MG63 (cell line): ENCODE results near the gene ERBB4. TPM values are rescaled to one million over a fixed set of nuclear protein-coding genes. Genes with fewer than 3 reads are reported as not detected.
"Not testable (repeated sequence)": the region's sequence is repeated elsewhere in the genome, so short reads cannot be mapped to it uniquely, and the experiment has no call there.

Experiments used
- DNase-seq: peaks from one replicate; pipeline ENCODE4 v3.0.0-alpha.2; 2020
- H3K27me3 ChIP-seq: fragments of 250-450 bp; sonication (Bioruptor Pico); 2 replicates; pipeline ENCODE4 v1.5.1; 2020; ENCODE audit warnings: mild to moderate bottlenecking, moderate library complexity
- H3K36me3 ChIP-seq: fragments of 250-450 bp; sonication (Bioruptor Pico); 2 replicates; pipeline ENCODE4 v1.5.1; 2020; ENCODE audit warnings: mild to moderate bottlenecking, moderate library complexity
- H3K4me3 ChIP-seq: fragments of 250-450 bp; sonication (Bioruptor Pico); 2 replicates; pipeline ENCODE4 v1.5.1; 2020; ENCODE audit warnings: mild to moderate bottlenecking, moderate library complexity
- H3K9me3 ChIP-seq: fragments of 250-450 bp; sonication (Bioruptor Pico); 2 replicates; pipeline ENCODE4 v1.5.1; 2020; ENCODE audit warnings: mild to moderate bottlenecking, moderate library complexity
- total RNA-seq: library from RNA; depleted of rRNA; stranded (reverse); fragments of >200 nt; shearing (Covaris generic); gene quantifications from 2 replicates; pipeline ENCODE4 v1.2.3, GENCODE V29; 2014; ENCODE audit warnings: low replicate concordance

The ERBB4 gene
- total RNA-seq, 1 experiment from 2014 or later: 0.07 TPM

DNA sequence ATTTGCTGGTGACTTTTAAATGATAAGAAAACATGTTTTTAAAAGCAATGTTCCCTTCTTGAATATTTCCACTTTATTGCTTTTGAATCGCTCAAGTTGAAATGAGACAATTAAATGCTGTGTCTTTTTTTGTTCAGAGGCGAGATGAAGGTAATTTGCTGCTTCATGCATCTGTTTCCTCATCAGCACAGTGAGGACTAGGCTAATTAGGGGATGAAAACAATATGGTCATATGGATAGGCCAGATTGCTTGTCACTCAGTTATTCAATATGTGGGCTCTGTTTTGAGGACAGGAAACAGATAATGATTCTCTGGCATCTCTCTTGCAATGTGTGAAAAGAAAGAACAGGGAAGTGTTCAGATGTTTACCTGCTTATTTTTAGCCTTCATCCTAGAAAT lies 61.0 kb downstream of the ERBB4 start:
- no peaks in the 10 kb centered on the region for H3K9me3 ChIP-seq
- H3K27me3 ChIP-seq: no peaks in the 10 kb centered on the region
- no peak for DNase-seq
- H3K4me3 ChIP-seq: no peak overlapping the region
- H3K36me3 ChIP-seq: no peaks in the 10 kb centered on the region

DNA sequence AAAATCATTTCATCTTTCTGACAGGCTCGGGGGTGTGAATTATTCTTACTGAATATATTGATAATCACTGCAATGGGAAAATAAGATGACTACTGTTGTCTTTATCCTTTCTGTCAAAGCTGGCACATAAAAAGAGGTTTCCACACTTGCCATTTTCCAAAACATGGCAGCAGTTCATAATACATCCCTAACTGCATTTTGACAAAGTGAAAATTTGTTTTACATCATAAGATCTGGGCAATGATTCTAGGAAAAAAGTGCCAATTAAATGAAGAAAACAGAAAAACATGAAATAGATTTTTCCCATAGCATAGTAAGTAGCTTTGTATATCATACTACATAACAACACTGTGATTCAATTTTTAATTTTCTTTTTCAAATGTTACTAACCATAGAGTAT lies 65.4 kb downstream of the ERBB4 start:
- H3K9me3 ChIP-seq: no peaks in the 10 kb centered on the region
- no peak overlapping the region for H3K4me3 ChIP-seq
- H3K27me3 ChIP-seq: no peaks in the 10 kb centered on the region
- no peak for DNase-seq
- H3K36me3 ChIP-seq: no peaks in the 10 kb centered on the region

DNA sequence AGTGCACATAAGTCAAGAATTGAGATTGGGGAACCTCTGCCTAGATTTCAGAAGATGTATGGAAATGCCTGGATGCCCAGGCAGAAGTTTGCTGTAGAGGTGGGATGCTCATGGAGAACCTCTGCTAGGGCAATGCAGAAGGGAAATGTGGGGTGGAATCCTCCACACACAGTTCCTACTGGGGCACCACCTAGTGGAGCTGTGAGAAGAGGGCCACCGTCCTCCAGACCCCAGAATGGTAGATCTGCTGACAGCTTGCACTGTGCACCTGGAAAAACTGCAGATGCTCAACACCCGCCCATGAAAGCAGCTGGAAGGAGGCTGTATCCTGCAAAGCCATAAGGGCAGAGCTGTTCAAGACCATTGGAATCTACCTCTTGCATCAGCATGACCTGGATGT lies 71.1 kb downstream of the ERBB4 start:
- H3K27me3 ChIP-seq, H3K4me3 ChIP-seq, H3K9me3 ChIP-seq, H3K36me3 ChIP-seq, DNase-seq: not testable (repeated sequence)

DNA sequence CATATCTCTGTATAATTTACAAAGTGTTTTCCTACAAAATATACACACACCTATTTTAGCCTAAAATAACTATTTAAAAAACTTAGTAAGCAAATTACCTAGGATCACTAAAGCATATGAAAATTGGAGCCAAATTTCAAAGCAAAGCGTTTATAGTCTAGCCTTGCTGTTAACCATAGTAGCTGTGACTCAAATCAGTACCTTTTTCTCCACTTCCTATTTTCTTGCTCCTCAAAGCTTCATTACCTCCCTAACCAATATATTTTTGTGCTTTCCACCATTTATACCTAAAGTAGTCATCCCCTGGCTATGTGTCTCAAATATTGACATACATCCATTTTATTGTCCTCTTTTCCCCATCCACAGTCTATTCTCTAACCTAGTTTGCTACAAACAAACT lies 73.1 kb downstream of the ERBB4 start:
- Histone ChIP-seq H3K9me3 (no peaks in the 10 kb centered on the region), H3K4me3 (no peak overlapping the region), H3K36me3 (no peaks in the 10 kb centered on the region), H3K27me3 (no peaks in the 10 kb centered on the region)
- no peak for DNase-seq

DNA sequence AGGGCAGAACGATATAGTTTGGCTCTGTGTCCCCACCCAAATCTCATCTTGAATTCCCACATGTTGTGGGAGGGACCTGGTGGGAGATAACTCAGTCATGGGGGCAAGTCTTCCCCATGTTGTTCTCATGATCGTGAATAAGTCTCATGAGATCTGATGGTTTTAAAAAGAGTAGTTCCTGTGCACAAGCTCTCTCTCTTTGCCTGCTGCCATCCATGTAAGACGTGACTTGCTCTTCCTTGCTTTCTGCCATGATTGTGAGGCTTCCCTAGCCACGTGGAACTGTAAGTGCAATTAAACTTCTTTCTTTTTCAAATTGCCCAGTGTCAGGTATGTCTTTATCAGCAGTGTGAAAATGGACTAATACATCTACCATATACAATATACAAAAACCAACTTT lies 76.9 kb downstream of the ERBB4 start:
- not testable (repeated sequence) for H3K9me3 ChIP-seq, H3K27me3 ChIP-seq, H3K36me3 ChIP-seq, DNase-seq, H3K4me3 ChIP-seq

DNA sequence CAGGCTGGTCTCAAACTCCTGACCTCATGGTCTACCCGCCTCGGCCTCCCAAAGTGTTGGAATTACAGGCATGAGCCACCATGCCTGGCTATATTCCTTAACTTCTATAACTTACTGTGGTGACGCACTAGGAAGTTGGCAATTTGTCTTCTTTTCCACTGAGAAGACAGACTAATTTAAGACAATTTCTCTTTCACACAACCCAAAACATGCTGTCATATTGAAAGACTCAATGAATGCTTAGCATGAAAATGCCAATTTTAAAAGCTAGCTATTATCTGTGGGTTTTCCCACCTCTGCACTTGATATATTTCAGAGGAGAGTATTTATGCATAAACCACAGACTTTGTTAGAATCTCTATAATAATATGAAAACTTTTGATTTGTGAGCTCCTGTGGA lies 84.5 kb downstream of the ERBB4 start:
- Histone ChIP-seq H3K9me3 (no peaks in the 10 kb centered on the region), H3K4me3 (no peak overlapping the region), H3K27me3 (no peaks in the 10 kb centered on the region), H3K36me3 (no peaks in the 10 kb centered on the region)
- DNase-seq: no peak

DNA sequence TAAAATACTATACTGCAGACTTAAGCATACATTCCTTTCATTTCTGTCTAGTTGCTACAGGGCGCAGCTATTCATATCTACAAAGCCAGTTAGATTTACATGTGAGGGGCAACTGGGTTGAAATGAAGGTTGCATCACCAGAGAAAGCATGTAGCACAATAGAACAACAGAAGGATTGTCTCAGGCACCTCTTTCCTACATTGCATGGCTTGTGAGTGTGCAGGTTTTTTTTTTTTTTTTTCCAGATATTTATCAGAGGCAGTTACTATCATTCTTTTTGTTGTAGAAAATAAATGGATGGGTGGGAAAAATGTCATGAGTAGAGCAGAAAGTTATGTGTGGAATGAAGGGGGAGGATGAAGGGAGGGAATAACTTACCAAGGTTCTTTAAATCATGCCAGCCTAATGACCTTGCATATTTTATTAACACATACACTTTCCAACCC lies 86.8 kb downstream of the ERBB4 start:
- H3K4me3 ChIP-seq: no peak overlapping the region
- no peaks in the 10 kb centered on the region for H3K36me3 ChIP-seq
- no peaks in the 10 kb centered on the region for H3K9me3 ChIP-seq
- no peak for DNase-seq
- H3K27me3 ChIP-seq: no peaks in the 10 kb centered on the region

DNA sequence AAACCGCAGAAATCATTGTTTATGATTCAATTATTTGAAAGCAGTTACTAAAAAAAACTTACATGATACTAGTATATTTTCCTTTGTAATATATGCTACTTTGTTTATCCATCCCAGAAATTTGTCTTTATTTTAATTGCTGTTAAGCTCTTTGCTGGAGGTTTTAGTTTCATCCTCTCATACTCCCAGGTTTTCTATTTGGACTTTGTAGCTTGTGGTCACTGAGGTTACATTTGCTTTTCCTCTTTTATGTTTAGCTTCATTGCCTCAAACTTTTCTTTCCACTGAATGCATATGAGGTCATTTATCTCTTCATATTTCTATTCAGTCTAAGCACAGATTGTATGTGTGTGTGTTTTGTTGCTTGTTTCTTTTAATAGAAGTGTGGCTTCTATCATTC lies 89.9 kb downstream of the ERBB4 start:
- H3K4me3 ChIP-seq: no peak overlapping the region
- DNase-seq: no peak
- no peaks in the 10 kb centered on the region for H3K36me3 ChIP-seq
- no peaks in the 10 kb centered on the region for H3K9me3 ChIP-seq
- no peaks in the 10 kb centered on the region for H3K27me3 ChIP-seq

DNA sequence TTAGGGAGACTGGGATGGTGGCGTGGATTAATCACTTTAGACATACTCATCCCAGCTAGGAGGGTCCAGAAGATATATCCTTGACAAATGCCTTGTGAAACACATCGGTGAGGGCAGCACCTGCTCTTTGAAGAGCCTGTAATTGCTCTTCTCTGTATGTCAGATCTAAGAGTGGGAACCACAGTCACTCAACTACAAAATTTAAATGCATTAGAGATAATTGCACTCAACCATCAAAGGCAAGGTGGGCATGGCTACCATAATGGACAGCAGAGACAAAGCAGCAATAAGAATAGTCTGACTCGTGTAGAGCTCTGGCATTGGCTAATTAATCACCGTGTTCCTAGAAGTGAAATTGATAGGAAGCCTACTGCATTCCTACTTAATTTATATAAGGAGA lies 96.8 kb downstream of the ERBB4 start:
- H3K36me3 ChIP-seq: no peaks in the 10 kb centered on the region
- no peaks in the 10 kb centered on the region for H3K27me3 ChIP-seq
- no peak for DNase-seq

DNA sequence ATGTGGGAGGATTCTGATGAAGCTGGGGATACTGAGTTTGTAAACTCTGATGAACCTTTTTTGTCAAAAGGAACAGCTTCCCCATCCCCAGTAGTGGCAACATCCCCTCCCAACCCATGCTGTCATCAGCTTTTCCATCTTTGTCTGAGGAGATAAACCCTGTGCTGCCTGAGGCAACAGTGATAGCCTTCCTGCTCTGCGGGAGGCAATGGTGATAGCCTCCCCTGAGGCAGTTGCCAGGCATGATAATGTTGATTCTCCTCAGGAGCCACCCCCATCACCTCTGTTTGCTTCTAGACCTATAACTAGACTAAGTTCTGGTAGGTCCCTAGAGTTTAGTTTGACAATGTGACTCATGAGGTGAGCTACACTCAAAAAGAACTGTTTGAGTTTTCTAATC lies 97.5 kb downstream of the ERBB4 start:
- Histone ChIP-seq H3K4me3 (no peak overlapping the region), H3K36me3 (no peaks in the 10 kb centered on the region), H3K9me3 (no peaks in the 10 kb centered on the region), H3K27me3 (no peaks in the 10 kb centered on the region)
- DNase-seq: no peak

More for the DNA sequence above, 96.8 kb downstream of the ERBB4 start:
- Histone ChIP-seq H3K9me3 (no peaks in the 10 kb centered on the region), H3K4me3 (no peak overlapping the region)

DNA sequence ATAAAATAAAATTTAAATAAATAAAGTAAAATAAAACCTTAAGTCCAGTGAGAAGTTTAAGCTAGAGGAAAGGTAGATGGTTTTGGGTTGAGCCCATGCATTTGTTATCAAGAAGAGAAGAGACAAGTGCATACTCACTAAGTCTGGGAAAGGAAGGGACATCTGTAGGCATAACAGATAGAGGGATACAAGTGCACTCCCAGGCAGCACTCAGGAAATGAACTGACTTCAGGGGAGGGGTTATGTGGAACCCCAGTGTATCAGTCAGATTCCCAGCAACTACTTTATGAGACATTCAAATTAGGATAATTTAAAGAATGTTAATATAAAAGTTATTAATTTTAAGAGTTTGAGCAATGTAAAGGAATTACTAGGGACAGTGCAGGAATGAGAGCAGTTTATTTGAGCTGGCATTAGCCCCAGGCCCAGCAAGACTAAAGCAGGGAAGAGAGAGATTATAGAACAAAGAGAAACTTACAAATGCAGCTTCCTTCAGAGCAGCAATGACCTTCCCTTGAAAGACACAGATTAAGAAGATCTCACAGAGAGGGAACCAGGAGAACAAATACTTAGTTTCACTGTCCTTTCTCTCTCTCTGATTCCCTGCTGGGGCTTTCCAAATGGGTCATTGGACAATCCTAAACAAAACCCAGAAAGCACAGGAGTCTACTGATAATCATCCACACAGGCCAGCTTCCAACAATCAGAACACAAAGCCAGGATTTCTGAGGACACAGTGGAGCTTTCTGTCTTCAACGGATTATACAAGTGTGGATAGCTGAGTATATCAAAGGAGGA lies 109.7 kb downstream of the ERBB4 start:
- H3K27me3 ChIP-seq: no peaks in the 10 kb centered on the region

DNA sequence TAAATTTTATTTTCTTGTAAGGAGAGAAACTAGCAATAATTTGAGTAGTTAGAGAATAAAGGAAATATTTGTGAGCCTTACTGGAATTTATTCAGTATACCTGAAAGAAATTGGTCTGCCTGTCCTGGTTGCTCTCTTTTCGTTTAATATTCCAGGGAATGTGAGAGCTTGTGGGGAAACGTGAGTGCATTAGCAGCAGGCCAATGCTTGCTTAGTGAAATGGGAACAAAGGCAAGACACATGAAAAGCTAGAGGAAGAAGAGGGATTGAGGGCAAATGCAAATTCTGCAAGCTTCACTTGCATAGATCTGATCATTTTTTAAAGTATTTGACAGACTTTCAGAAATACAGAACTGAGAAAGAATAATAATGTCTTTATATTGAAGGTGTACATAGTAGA lies 111.0 kb downstream of the ERBB4 start:
- no peak overlapping the region for H3K4me3 ChIP-seq
- no peaks in the 10 kb centered on the region for H3K27me3 ChIP-seq
- no peaks in the 10 kb centered on the region for H3K36me3 ChIP-seq
- peaks cover 3% of the 10 kb centered on the region; the same call in 1 of the 2 replicates for H3K9me3 ChIP-seq
- no peak for DNase-seq

More for the DNA sequence above, 109.7 kb downstream of the ERBB4 start:
- no peak for DNase-seq
- peaks cover 3% of the 10 kb centered on the region; the same call in 1 of the 2 replicates for H3K9me3 ChIP-seq
- no peak overlapping the region for H3K4me3 ChIP-seq
- H3K36me3 ChIP-seq: no peaks in the 10 kb centered on the region

DNA sequence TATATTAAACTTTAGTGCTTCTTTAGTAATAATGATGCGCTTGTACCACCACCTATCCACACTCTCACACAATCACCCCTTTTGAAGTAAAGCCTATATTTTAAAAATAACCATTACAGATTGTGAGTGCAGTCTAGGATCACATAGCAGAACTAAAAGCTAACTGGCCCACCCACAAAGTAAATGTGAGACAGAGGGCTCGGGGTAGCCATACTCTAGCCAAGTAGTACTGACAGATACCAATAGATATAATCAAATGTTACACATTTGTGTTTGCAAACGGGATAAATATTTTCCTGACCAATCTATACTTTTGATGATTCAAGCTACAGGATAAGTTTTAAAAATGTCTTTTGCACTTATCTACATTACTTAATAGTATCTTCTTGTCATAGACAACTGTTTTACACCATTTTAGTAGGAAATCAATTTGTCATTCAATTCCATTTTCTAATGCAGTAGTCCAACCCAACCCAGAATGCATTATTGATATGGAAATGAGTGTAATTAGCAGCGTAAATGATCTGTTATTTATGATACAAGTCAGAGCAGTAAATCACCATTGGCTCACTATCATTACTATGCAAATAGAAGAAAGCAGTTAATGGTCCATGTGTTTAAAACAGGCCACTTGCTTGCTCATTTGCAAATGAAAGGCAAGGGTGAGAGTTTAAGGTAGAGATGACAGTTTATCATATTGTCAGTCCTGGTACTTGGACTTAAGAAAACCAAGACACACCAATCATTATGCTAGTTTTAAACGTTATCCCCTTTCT lies 111.8 kb downstream of the ERBB4 start:
- no peak for DNase-seq

DNA sequence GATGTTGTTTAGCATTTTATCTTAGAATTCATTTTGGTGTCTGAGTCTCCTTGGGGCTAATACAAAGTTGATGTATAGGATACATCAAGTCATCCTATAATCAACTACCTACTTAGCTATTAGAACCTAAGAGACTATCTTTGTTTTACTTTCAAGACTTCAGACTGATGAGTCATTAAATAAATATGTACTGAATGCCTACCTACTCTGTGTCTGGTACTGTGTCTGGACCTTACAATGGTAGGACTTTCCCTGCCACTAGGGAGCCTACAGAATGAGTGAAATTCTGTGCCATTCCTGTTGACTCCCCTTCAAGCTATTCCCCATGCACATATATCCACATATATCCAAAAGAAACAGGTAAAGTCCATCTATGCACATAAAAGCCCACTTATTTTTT lies 114.5 kb downstream of the ERBB4 start:
- DNase-seq: no peak
- no peaks in the 10 kb centered on the region for H3K27me3 ChIP-seq

More for the DNA sequence above, 111.8 kb downstream of the ERBB4 start:
- Histone ChIP-seq H3K4me3 (no peak overlapping the region), H3K27me3 (no peaks in the 10 kb centered on the region), H3K9me3 (peaks cover 3% of the 10 kb centered on the region; the same call in 1 of the 2 replicates), H3K36me3 (no peaks in the 10 kb centered on the region)

DNA sequence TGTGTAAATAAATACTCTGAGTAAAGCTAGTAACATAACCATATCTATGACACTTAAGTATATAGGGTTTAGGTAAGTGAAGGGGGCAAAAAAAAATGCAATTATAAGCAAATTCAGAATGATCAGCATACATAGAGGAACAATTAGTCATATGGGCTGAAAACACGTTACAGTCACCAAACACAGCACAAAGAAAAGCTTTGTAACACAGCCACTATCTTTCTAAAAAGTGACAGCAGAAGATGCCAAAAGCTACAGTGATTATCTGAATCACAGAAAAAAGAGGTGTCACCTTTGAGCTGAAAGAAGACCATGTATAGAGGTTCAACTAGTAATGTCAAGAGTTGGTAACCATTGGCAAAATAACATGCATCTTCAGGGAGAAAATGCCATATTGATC lies 115.5 kb downstream of the ERBB4 start:
- Histone ChIP-seq H3K27me3 (no peaks in the 10 kb centered on the region), H3K4me3 (no peak overlapping the region), H3K36me3 (no peaks in the 10 kb centered on the region), H3K9me3 (peaks cover 3% of the 10 kb centered on the region; the same call in 1 of the 2 replicates)
- no peak for DNase-seq

More for the DNA sequence above, 114.5 kb downstream of the ERBB4 start:
- no peaks in the 10 kb centered on the region for H3K36me3 ChIP-seq
- no peak overlapping the region for H3K4me3 ChIP-seq
- peaks cover 3% of the 10 kb centered on the region; the same call in 1 of the 2 replicates for H3K9me3 ChIP-seq

DNA sequence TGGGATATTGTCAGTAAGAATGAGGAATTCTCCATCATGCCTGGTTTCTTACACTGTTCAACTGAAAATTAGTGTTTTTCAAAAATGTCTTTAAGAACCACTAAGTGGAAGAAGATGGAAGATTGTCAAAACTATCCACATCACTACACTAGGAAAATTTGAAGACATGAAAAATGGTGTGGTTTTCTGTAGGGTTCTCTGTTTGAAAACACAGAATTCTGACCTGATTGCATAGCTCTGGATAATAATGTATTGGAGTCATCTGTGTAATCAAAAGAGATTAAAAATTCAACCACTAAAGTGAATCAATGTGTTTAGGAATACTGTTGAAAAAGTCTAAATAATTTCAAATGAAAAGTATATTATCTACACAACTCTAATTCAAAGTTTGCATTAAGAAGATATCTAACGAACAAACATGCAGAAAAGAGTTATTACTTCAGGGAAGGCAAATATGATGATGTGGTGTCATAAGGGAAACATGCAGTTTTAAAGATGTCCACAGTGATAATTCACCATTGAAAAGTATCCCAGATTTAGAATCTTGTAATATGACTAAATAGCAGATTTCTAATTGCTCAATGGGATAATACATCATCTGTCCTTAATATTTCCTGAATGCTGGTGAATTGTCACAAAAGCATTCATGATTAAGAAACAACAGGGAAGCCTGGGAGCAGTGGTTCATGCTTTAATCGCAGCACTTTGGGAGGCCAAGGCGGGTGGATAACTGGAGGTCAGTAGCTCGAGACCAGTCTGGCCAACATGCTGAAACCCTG lies 116.9 kb downstream of the ERBB4 start:
- Histone ChIP-seq H3K4me3 (no peak overlapping the region), H3K9me3 (peaks cover 3% of the 10 kb centered on the region; the same call in 1 of the 2 replicates), H3K36me3 (no peaks in the 10 kb centered on the region), H3K27me3 (no peaks in the 10 kb centered on the region)
- no peak for DNase-seq

DNA sequence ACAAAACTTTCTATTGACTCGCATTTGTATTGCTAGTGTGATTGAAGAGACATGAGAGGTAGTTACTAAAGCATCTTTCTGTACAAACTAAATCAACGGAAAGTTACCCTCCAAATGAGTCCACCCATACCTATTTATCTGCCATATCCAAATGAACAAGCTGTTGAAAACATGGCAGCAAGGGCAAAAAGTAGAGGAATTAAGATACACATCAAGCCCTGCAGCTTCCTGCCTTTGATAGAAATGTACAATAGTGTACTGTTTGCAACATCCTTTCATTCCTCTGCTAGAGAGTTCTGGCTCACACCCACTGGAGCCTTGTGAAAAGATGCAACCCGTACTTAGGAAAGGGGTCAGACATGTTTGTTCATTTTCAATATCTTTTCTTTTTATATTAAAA lies 122.5 kb downstream of the ERBB4 start:
- no peak overlapping the region for H3K4me3 ChIP-seq
- no peak for DNase-seq
- H3K36me3 ChIP-seq: no peaks in the 10 kb centered on the region
- H3K27me3 ChIP-seq: no peaks in the 10 kb centered on the region
- no peaks in the 10 kb centered on the region for H3K9me3 ChIP-seq
